HCT116 (cell line): ENCODE results near the gene PSME1. TPM values are rescaled to one million over a fixed set of nuclear protein-coding genes. Genes with fewer than 3 reads are reported as not detected.

Source experiments
- ATAC-seq: fragments of 200-7000 bp; cut with Tn5 transposase; 2 replicates; pipeline ENCODE4 v1.9.1; 2020; ENCODE audit warnings: mild to moderate bottlenecking, moderate library complexity
- BruUV-seq: library from RNA; stranded (reverse); fragments of 400-500 nt; replicated peaks from 2 replicates; lab custom pipeline; 2021; lab: Mats Ljungman, UMichigan
- CTCF ChIA-PET: fragments of 300-600 bp; sonication (Branson Sonifier 250); formaldehyde crosslinking; loops from one replicate; lab custom pipeline; 2021; ENCODE audit warnings: antibody characterized with exemption; lab: Charles Lee
- POLR2A ChIA-PET: fragments of 300-600, 350-600 bp; sonication (Branson Sonifier 250); formaldehyde crosslinking; loops from one replicate; lab custom pipeline; 2021; ENCODE audit warnings: antibody characterized with exemption; lab: Charles Lee
- RAD21 ChIA-PET, 2 experiments: fragments of 300-600 bp; sonication (Branson Sonifier 250); formaldehyde crosslinking; loops; one replicate each; lab custom pipeline; 2023; ENCODE audit warnings: low total read pairs in 2 of 2; ENCODE audit not compliant: uncharacterized antibody in 2 of 2, unreplicated experiment in 2 of 2, low non-redundant PET in 1 of 2; lab: Charles Lee
- DNase-seq: peaks from one replicate; pipeline ENCODE4 v3.0.0-alpha.2; 2010; ENCODE audit warnings: low read depth, low spot score
- H2AFZ ChIP-seq: fragments of 200-600 bp; shearing (Covaris generic), sonication (generic); 2 replicates; pipeline ENCODE4 v1.6.1; 2017; ENCODE audit warnings: low read depth, mixed run types, mixed read lengths, antibody characterized with exemption, low read length; ENCODE audit not compliant: poor library complexity, severe bottlenecking
- H3K27ac ChIP-seq: 2 replicates; pipeline ENCODE4 v1.5.1; 2012; ENCODE audit warnings: low read depth, low read length
- H3K27me3 ChIP-seq: fragments of 200-600 bp; sonication (generic); 2 replicates; pipeline ENCODE4 v1.6.1; 2016; ENCODE audit warnings: mixed run types, low read length, mixed read lengths; ENCODE audit not compliant: insufficient read depth
- H3K36me3 ChIP-seq, 2 experiments: fragments of 200-500 bp in 1 of 2; fragments of 200-600 bp in 1 of 2; sonication (Bioruptor generic) in 1 of 2; sonication (generic) in 1 of 2; 2 replicates each; pipeline versions ENCODE4 v1.5.1 to v1.6.1; 2014 to 2016; ENCODE audit warnings: low read length in 2 of 2, inconsistent platforms in 1 of 2, mixed read lengths in 1 of 2, mixed run types in 1 of 2; ENCODE audit not compliant: insufficient read depth in 2 of 2, control insufficient read depth in 1 of 2
- H3K4me1 ChIP-seq, 2 experiments: fragments of 200-600 bp in 1 of 2; sonication (generic) in 1 of 2; 2 replicates each; pipeline versions ENCODE4 v1.5.1 to v1.6.1; 2012 to 2017; ENCODE audit warnings: low read length in 2 of 2, inconsistent platforms in 1 of 2, mild to moderate bottlenecking in 1 of 2, mixed read lengths in 1 of 2, mixed run types in 1 of 2, moderate library complexity in 1 of 2; ENCODE audit not compliant: insufficient read depth in 2 of 2, control insufficient read depth in 1 of 2
- H3K4me2 ChIP-seq: fragments of 200-600 bp; sonication (generic); 2 replicates; pipeline ENCODE4 v1.6.1; 2017; ENCODE audit warnings: mixed run types, low read length, mixed read lengths
- H3K4me3 ChIP-seq, 2 experiments: fragments of 200-600 bp in 1 of 2; sonication (generic) in 1 of 2; replicated peaks in 1 of 2; 2 replicates each; pipeline ENCODE4 v1.5.1; 2011 to 2016; ENCODE audit warnings: low read length in 2 of 2, control low read depth in 1 of 2, low read depth in 1 of 2, mild to moderate bottlenecking in 1 of 2, mixed read lengths in 1 of 2, mixed run types in 1 of 2
- H3K79me2 ChIP-seq: fragments of 200-600 bp; sonication (generic); 2 replicates; pipeline ENCODE4 v1.6.1; 2017; ENCODE audit warnings: mild to moderate bottlenecking, mixed run types, low read length, moderate library complexity, mixed read lengths; ENCODE audit not compliant: insufficient read depth
- H3K9ac ChIP-seq: fragments of 200-600 bp; sonication (generic); 2 replicates; pipeline ENCODE4 v1.6.1; 2016; ENCODE audit warnings: low read length, mixed read lengths
- H3K9me2 ChIP-seq: fragments of 200-600 bp; sonication (generic), shearing (Covaris generic); 2 replicates; pipeline ENCODE4 v1.6.1; 2017; ENCODE audit warnings: mixed run types, mild to moderate bottlenecking, moderate library complexity; ENCODE audit not compliant: insufficient read depth
- H3K9me3 ChIP-seq, 2 experiments: fragments of 200-500 bp in 1 of 2; fragments of 200-600 bp in 1 of 2; sonication (Bioruptor generic) in 1 of 2; sonication (generic) in 1 of 2; 2 replicates each; pipeline ENCODE4 v1.6.1; 2014 to 2017; ENCODE audit warnings: low read length in 2 of 2, mixed read lengths in 2 of 2, inconsistent platforms in 1 of 2, low read depth in 1 of 2, mild to moderate bottlenecking in 1 of 2, mixed run types in 1 of 2, moderate library complexity in 1 of 2; ENCODE audit not compliant: control insufficient read depth in 1 of 2, insufficient read depth in 1 of 2
- H4K20me1 ChIP-seq: fragments of 200-600 bp; sonication (generic), shearing (Covaris generic); 2 replicates; pipeline ENCODE4 v1.6.1; 2017; ENCODE audit warnings: mixed run types, mild to moderate bottlenecking, moderate library complexity; ENCODE audit not compliant: insufficient read depth
- ATF3 ChIP-seq: IDR thresholded peaks from 2 replicates; pipeline ENCODE4 v1.6.1; 2012
- CBX3 ChIP-seq: IDR thresholded peaks from 2 replicates; pipeline ENCODE4 v1.6.1; 2012; ENCODE audit warnings: low read depth
- CEBPB ChIP-seq: IDR thresholded peaks from 2 replicates; pipeline ENCODE4 v1.6.1; 2012; ENCODE audit warnings: low read depth
- EGR1 ChIP-seq: IDR thresholded peaks from 2 replicates; pipeline ENCODE4 v1.6.1; 2012; ENCODE audit warnings: low read depth
- ELF1 ChIP-seq: IDR thresholded peaks from 2 replicates; pipeline ENCODE4 v1.6.1; 2012; ENCODE audit warnings: low read depth, borderline replicate concordance
- EZH2 ChIP-seq: fragments of 200-600 bp; sonication (generic); IDR thresholded peaks from 2 replicates; pipeline ENCODE4 v1.6.1; 2017; ENCODE audit warnings: antibody characterized with exemption, mixed run types
- FOSL1 ChIP-seq: IDR thresholded peaks from 2 replicates; pipeline ENCODE4 v1.6.1; 2012; ENCODE audit warnings: low read depth
- POLR2AphosphoS5 ChIP-seq: IDR thresholded peaks from 2 replicates; pipeline ENCODE4 v1.6.1; 2011; ENCODE audit warnings: mild to moderate bottlenecking, low read depth, low read length, moderate library complexity
- RAD21 ChIP-seq: IDR thresholded peaks from 2 replicates; pipeline ENCODE4 v1.6.1; 2012; ENCODE audit warnings: low read depth, mild to moderate bottlenecking
- REST ChIP-seq: IDR thresholded peaks from 2 replicates; pipeline ENCODE4 v1.6.1; 2012; ENCODE audit warnings: low read depth
- SP1 ChIP-seq: IDR thresholded peaks from 2 replicates; pipeline ENCODE4 v1.6.1; 2012; ENCODE audit warnings: low read depth
- YY1 ChIP-seq: IDR thresholded peaks from 2 replicates; pipeline ENCODE4 v1.6.1; 2011; ENCODE audit warnings: low read length, low read depth, moderate library complexity, mild to moderate bottlenecking; ENCODE audit not compliant: insufficient replicate concordance; ENCODE audit errors: extremely low read depth
- ZBTB33 ChIP-seq: IDR thresholded peaks from 2 replicates; pipeline ENCODE4 v1.6.1; 2011; ENCODE audit warnings: mild to moderate bottlenecking, low read length, moderate library complexity; ENCODE audit not compliant: insufficient replicate concordance; ENCODE audit errors: extremely low read depth
- ZFX ChIP-seq: fragments of 450-650 bp; IDR thresholded peaks from 2 replicates; pipeline ENCODE4 v1.6.1; 2017
- intact Hi-C: fragments of 100-400 bp; cut with micrococcal nuclease; formaldehyde crosslinking; loops from 2 replicates; pipeline ENCODE4 v1.10.0; 2022
- total RNA-seq: library from RNA; stranded (reverse); gene quantifications from one replicate; pipeline ENCODE4 v1.2.1, GENCODE V29; 2021; ENCODE audit not compliant: unreplicated experiment

PSME1 gene
- total RNA-seq, 1 experiment from 2014 or later, result 174 TPM

- no TSS peak for BruUV-seq
- ChIA-PET CTCF (interaction anchor here (1.0 kb wide), 1 partner anchor 10 kb away, joined by 4 read pairs; the partner anchor contains the start of gene IRF9), RAD21 (no interaction called here)
Measured at GRCh38 chr14:24150567-24150966, 14.6 kb downstream of the PSME1 start.

More at GRCh38 chr14:24150567-24150966, 14.6 kb downstream of the PSME1 start:
- Histone ChIP-seq H3K4me2 (no peak overlapping the region), H3K27me3 (no peaks in the 10 kb centered on the region), H4K20me1 (no peaks in the 10 kb centered on the region), H3K4me3 (no peak overlapping the region), H3K79me2 (peaks cover 44% of the 10 kb centered on the region), H3K9ac (no peak overlapping the region), H3K9me2 (no peaks in the 10 kb centered on the region), H3K27ac (no peak overlapping the region), H3K4me1 (peaks cover 8 to 11% of the 10 kb centered on the region in 2 experiments), H3K36me3 (peaks cover 33 to 44% of the 10 kb centered on the region in 2 experiments), H2AFZ (no peak overlapping the region), H3K9me3 (no peaks in the 10 kb centered on the region)
- intact Hi-C loops, result no loop called here
- POLR2A ChIA-PET, result interaction anchor here (1.8 kb wide), 1 partner anchor 9 kb away, joined by 4 read pairs; the partner anchor contains the start of gene EMC9
- TF ChIP-seq SP1 (no peak), YY1 (no peak), ELF1 (no peak), ZBTB33 (no peak), REST (no peak), ATF3 (no peak), RAD21 (no peak), EZH2 (no peak), ZFX (no peak), CEBPB (no peak), POLR2AphosphoS5 (no peak), EGR1 (no peak), FOSL1 (no peak), CBX3 (no peak)
- no peak for DNase-seq
- ATAC-seq, result no peak
